HL-60/S4 treated with phorbol 12-myristate 13-acetate at 8.2 ng/mL for 4 days and 3 days (cell line): ENCODE measurements around the gene CHCHD6.

Source experiments
- in situ Hi-C: fragments of 300-500 bp; cut with MboI; formaldehyde crosslinking; loops from 2 replicates; pipeline ENCODE4 v1.15.0; 2022; ENCODE audit warnings: low sequenced_read_pairs

Gene CHCHD6

GRCh38 chr3:126952983-126953660, 249.1 kb downstream of the CHCHD6 start:
- in situ Hi-C loops: no loop called here

GRCh38 chr3:126954141-126954842, 250.3 kb downstream of the CHCHD6 start:
- in situ Hi-C loops: no loop called here

- in situ Hi-C loops: no loop called here
Measured at GRCh38 chr3:126955004-126955790, 251.2 kb downstream of the CHCHD6 start.

GRCh38 chr3:126956361-126956760, 252.3 kb downstream of the CHCHD6 start:
- in situ Hi-C loops: no loop called here

GRCh38 chr3:126956866-126957650, 253.0 kb downstream of the CHCHD6 start:
- in situ Hi-C loops: no loop called here

- in situ Hi-C loops: no loop called here
Measured at GRCh38 chr3:126957776-126958637, 254.0 kb downstream of the CHCHD6 start.

- in situ Hi-C loops: no loop called here
Measured at GRCh38 chr3:126958638-126959085, 254.6 kb downstream of the CHCHD6 start.

GRCh38 chr3:126959136-126959920, 255.3 kb downstream of the CHCHD6 start:
- in situ Hi-C loops: no loop called here

- in situ Hi-C loops: no loop called here
Measured at GRCh38 chr3:126959921-126960603, 256.0 kb downstream of the CHCHD6 start.

- in situ Hi-C loops: no loop called here
Measured at GRCh38 chr3:126960604-126960995, 256.6 kb downstream of the CHCHD6 start.

- in situ Hi-C loops: no loop called here
Measured at GRCh38 chr3:126961191-126961790, 257.3 kb downstream of the CHCHD6 start.

- in situ Hi-C loops: no loop called here
Measured at GRCh38 chr3:126961791-126962461, 257.9 kb downstream of the CHCHD6 start.

GRCh38 chr3:126962756-126963155, 258.7 kb downstream of the CHCHD6 start:
- in situ Hi-C loops: no loop called here

- in situ Hi-C loops: no loop called here
Measured at GRCh38 chr3:126963261-126964190, 259.5 kb downstream of the CHCHD6 start.

GRCh38 chr3:126964261-126964660, 260.2 kb downstream of the CHCHD6 start:
- in situ Hi-C loops: no loop called here

- in situ Hi-C loops: no loop called here
Measured at GRCh38 chr3:126964950-126965349, 260.9 kb downstream of the CHCHD6 start.
